Esophagus squamous epithelium (tissue), 5 donors: ENCODE data around the gene CFB. TPM values are rescaled to one million over a fixed set of nuclear protein-coding genes. Genes with fewer than 3 reads are reported as not detected.

ENCODE experiments used
- DNase-seq: peaks from one replicate; lab custom pipeline; 2025; lab: John Stamatoyannopoulos, UW
- H3K27ac ChIP-seq, 4 donors: fragments of 200-600 bp; sonication (generic); one replicate each; pipeline ENCODE4 v1.5.1; 2016 to 2019; ENCODE audit warnings: mild to moderate bottlenecking in 1 of 4
- H3K27me3 ChIP-seq, 4 donors: fragments of 200-600 bp; sonication (generic); 1 replicate in 3 of 4; 2 replicates in 1 of 4; pipeline versions ENCODE4 v1.5.1 to v1.6.0; 2017 to 2021; ENCODE audit warnings: antibody characterized with exemption in 1 of 4
- H3K36me3 ChIP-seq, 3 donors: fragments of 200-600 bp; sonication (generic); one replicate each; pipeline ENCODE4 v1.5.1; 2016 to 2019
- H3K4me1 ChIP-seq, 3 donors: fragments of 200-600 bp; sonication (generic); one replicate each; pipeline ENCODE4 v1.5.1; 2017 to 2019
- H3K4me3 ChIP-seq, 4 donors: fragments of 200-600 bp; sonication (generic); 1 replicate in 3 of 4; 2 replicates in 1 of 4; pipeline ENCODE4 v1.5.1; 2016 to 2019; ENCODE audit warnings: mild to moderate bottlenecking in 2 of 4, moderate library complexity in 1 of 4
- H3K9me3 ChIP-seq, 3 donors: fragments of 200-600 bp; sonication (generic); one replicate each; pipeline ENCODE4 v1.5.1; 2016 to 2019
- POLR2A ChIP-seq, 4 donors: fragments of 450-650 bp; IDR thresholded peaks; one replicate each; pipeline ENCODE4 v1.6.1; 2017; ENCODE audit warnings: antibody characterized with exemption in 4 of 4, mild to moderate bottlenecking in 4 of 4, moderate library complexity in 3 of 4
- WGBS, 2 donors: methylation state at CpG; one replicate each; pipeline ENCODE4 v1.1.5; 2018; 5-methylcytosine and 5-hydroxymethylcytosine counted together
- intact Hi-C: fragments of 100-400 bp; cut with DNase I; formaldehyde crosslinking; loops from one replicate; pipeline ENCODE4 v1.15.0; 2022
- total RNA-seq, 4 donors: library from RNA; depleted of rRNA; stranded (reverse); fragments of >200 nt; gene quantifications; one replicate each; pipeline ENCODE4 v1.1.0, GENCODE V29; 2016
- TF ChIP-seq, protein P1 (sequence below), 6 experiments: fragments of 450-650 bp in 4 of 6; fragments of 200-600 bp in 2 of 6; sonication (generic) in 2 of 6; IDR thresholded peaks; one replicate each; pipeline ENCODE4 v1.5.1; 2016 to 2019; ENCODE audit warnings: antibody characterized with exemption in 6 of 6, mild to moderate bottlenecking in 4 of 6, moderate library complexity in 4 of 6
- donor health status: DM: yes; HTN: yes; CAD: no.

CFB gene
- total RNA-seq, 4 donors from 2014 or later: 10.4 to 81.1 (median 22.4) TPM

DNA sequence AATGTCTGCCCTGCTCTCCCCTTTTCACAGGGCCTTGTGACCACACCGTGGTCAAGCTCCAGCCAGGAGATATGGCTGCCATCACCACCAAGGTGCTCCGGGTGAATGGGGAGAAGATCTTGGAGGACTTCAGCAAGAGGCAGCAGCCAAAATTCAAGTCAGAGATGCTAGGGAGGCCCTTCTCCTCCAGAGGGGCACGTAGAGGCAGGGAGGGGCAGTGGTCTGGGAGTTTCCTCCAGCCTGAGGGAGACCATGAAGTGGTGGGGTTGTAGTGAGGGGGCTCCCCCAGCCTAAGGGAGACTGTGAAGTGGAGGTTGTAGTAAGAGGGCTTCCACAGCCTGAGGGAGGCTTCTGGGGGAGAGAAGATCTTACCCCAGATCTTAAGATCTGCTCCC is 22.0 kb downstream of the CFB start:
- H3K27ac ChIP-seq: no peak overlapping the region
- no peak for DNase-seq
- no peak for TF ChIP-seq POLR2A (IDR thresholded peaks at IDR 0.05)
- TF ChIP-seq, protein P1, sequence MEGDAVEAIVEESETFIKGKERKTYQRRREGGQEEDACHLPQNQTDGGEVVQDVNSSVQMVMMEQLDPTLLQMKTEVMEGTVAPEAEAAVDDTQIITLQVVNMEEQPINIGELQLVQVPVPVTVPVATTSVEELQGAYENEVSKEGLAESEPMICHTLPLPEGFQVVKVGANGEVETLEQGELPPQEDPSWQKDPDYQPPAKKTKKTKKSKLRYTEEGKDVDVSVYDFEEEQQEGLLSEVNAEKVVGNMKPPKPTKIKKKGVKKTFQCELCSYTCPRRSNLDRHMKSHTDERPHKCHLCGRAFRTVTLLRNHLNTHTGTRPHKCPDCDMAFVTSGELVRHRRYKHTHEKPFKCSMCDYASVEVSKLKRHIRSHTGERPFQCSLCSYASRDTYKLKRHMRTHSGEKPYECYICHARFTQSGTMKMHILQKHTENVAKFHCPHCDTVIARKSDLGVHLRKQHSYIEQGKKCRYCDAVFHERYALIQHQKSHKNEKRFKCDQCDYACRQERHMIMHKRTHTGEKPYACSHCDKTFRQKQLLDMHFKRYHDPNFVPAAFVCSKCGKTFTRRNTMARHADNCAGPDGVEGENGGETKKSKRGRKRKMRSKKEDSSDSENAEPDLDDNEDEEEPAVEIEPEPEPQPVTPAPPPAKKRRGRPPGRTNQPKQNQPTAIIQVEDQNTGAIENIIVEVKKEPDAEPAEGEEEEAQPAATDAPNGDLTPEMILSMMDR (IDR thresholded peaks at IDR 0.05): no peak
- H3K27me3 ChIP-seq: no peaks in the 10 kb centered on the region
- WGBS, 2 donors: 68% methylated on average over 3 of the region's 3 CpGs; no CpG with 5 or more reads in 1 of the 2 donors
- H3K4me1 ChIP-seq: peaks cover 10 to 26% (median 16%) of the 10 kb centered on the region in 3 donors
- intact Hi-C loops: no loop called here
- no peak overlapping the region for H3K4me3 ChIP-seq
- peaks cover 27 to 79% (median 49%) of the 10 kb centered on the region in 3 donors for H3K36me3 ChIP-seq
- H3K9me3 ChIP-seq: no peaks in the 10 kb centered on the region

DNA sequence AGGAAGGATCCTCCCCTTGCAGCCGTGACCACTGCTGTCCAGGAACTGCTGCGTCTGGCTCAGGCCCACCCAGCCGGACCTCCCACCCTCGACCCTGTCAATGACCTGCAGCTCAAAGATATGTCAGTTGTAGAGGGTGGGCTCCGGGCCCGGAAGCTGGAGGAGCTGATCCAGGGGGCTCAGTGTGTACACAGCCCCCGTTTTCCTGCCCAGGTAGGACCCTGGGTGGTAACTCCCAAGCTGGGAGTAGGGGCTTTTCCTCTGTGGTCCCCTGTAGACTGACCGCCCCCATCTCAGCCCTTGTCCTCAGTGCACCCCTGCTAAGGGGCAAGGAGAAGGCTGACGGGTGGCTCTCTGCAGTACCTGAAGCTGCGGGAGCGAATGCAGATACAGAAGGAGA is 22.4 kb downstream of the CFB start:
- Histone ChIP-seq H3K27me3 (no peaks in the 10 kb centered on the region), H3K27ac (no peak overlapping the region), H3K4me1 (peaks cover 13 to 31% (median 20%) of the 10 kb centered on the region in 3 donors), H3K36me3 (peaks cover 27 to 75% (median 45%) of the 10 kb centered on the region in 3 donors), H3K4me3 (no peak overlapping the region), H3K9me3 (no peaks in the 10 kb centered on the region)
- no CpG with 5 or more reads among the region's 11 CpGs for WGBS, 2 donors
- TF ChIP-seq POLR2A (IDR thresholded peaks at IDR 0.05): no peak
- TF ChIP-seq, protein P1 (IDR thresholded peaks at IDR 0.05): no peak
- intact Hi-C loops: no loop called here
- DNase-seq: no peak

DNA sequence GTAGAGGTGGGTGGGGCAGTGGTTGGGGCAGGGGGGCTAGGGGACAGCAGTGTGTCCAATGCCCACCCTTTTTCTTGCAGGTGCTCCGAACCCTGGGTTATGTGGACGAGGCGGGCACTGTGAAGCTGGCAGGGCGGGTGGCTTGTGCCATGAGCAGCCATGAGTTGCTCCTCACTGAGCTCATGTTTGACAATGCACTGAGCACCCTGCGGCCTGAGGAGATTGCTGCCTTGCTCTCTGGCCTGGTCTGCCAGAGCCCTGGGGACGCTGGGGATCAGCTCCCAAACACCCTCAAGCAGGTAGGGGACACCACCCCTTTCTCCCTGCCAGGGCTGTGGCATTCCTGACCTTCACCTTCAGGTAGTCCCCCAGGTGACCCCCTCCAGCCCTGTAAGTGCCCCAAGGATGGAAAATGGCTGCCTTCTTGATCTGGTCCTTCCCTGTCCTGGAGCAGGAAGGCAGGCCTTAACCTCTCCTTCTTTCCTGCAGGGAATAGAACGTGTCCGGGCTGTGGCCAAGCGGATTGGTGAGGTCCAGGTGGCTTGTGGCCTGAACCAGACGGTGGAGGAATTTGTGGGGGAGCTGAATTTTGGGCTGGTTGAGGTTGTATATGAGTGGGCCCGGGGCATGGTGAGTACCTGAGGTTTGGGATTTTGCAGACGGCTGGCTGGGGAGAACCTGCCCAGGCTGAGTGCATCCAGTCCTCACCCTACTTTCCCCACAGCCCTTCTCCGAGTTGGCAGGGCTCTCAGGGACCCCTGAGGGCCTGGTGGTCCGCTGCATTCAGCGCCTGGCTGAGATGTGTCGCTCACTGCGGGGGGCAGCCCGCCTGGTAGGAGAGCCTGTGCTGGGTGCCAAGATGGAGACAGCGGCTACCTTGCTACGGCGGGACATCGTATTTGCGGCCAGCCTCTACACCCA is 23.2 kb downstream of the CFB start:
- peaks cover 27 to 67% (median 38%) of the 10 kb centered on the region in 3 donors for H3K36me3 ChIP-seq
- H3K27me3 ChIP-seq: no peaks in the 10 kb centered on the region
- TF ChIP-seq POLR2A (IDR thresholded peaks at IDR 0.05): no peak
- TF ChIP-seq, protein P1 (IDR thresholded peaks at IDR 0.05): no peak
- no peak for DNase-seq
- no peak overlapping the region for H3K27ac ChIP-seq
- WGBS, 2 donors: 86 to 88% methylated on average over 4 to 12 of the region's 23 CpGs
- H3K9me3 ChIP-seq: no peaks in the 10 kb centered on the region
- H3K4me3 ChIP-seq: no peak overlapping the region
- intact Hi-C loops: no loop called here
- peaks cover 13 to 38% (median 22%) of the 10 kb centered on the region in 3 donors for H3K4me1 ChIP-seq

DNA sequence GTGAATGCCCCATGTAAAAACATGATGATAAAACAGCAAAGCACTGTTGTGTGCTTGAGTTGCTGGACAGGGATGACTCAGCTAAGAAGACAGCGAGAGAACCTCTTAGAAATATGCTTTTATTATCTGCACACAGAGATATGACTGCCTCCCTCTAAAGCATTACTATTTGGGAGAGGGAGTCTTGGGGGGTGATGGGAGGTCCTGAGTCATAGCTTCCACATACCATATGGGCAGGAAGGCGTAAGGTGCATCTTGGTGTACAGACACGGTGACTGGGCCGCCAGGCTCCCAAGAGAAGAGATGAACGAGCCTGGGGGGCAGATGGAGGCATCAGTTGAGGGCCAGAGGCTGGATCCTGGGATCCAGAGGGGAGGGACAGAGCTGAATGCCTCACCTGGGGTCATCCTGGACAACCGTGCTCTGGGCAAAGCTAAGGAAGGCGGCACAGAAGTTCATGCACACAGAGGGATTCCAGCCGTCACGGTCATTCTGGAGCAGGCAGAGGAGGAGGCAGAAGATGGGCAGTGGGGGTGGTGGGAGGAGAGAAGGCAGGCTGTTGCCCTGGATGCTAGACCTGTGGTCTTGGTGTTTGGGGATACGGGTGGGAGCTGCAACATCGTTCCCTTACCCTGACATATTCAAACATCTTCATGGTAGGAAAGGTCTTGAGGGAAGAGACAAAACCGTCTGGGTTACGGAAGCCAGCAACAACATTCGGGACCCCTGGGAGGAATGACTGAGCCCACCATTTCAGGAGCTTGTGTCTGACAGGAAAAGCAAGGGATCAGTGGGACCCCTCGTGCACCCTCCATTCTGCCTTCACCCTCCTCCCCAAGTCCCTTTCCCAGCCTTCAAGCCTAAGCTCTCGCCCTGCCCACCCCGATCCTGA is 24.1 kb downstream of the CFB start:
- peaks cover 27 to 58% (median 29%) of the 10 kb centered on the region in 3 donors for H3K36me3 ChIP-seq
- peak overlapping the region; percentile 95 to 99 (median 98) for H3K27ac ChIP-seq
- intact Hi-C loops: no loop called here

More for the DNA sequence above, 24.1 kb downstream of the CFB start:
- H3K4me1 ChIP-seq: peaks cover 13 to 39% (median 22%) of the 10 kb centered on the region in 3 donors
- no peak for TF ChIP-seq POLR2A (IDR thresholded peaks at IDR 0.05)
- TF ChIP-seq, protein P1 (IDR thresholded peaks at IDR 0.05): no peak
- WGBS, 2 donors: 65 to 71% methylated on average over 14 to 16 of the region's 17 CpGs
- no peaks in the 10 kb centered on the region for H3K9me3 ChIP-seq
- H3K27me3 ChIP-seq: no peaks in the 10 kb centered on the region
- no peak for DNase-seq
- H3K4me3 ChIP-seq: peak overlapping the region in 2 of 4 donors; percentile 79 to 81
